Nephron progenitor cell (in vitro differentiated cells): ENCODE results near the gene ZMYND12.
"Not testable (repeated sequence)": the region's sequence is repeated elsewhere in the genome, so short reads cannot be mapped to it uniquely, and the experiment has no call there.

Experiments
- DNase-seq: peaks from one replicate; pipeline ENCODE4 v3.0.0; 2021
- H3K27ac Mint-ChIP-seq: 2 replicates; pipeline ENCODE4 v1.8.0; 2021; ENCODE audit warnings: mild to moderate bottlenecking, moderate library complexity, mixed read lengths
- H3K27me3 Mint-ChIP-seq: 2 replicates; pipeline ENCODE4 v1.8.0; 2021; ENCODE audit warnings: mild to moderate bottlenecking, low read depth, mixed read lengths; ENCODE audit not compliant: poor library complexity
- H3K36me3 Mint-ChIP-seq: 2 replicates; pipeline ENCODE4 v1.8.0; 2021; ENCODE audit warnings: low read depth, mixed read lengths
- H3K4me1 Mint-ChIP-seq: 2 replicates; pipeline ENCODE4 v1.8.0; 2021; ENCODE audit warnings: mixed read lengths
- H3K4me3 Mint-ChIP-seq: 2 replicates; pipeline ENCODE4 v1.8.0; 2021; ENCODE audit warnings: mild to moderate bottlenecking, moderate library complexity, mixed read lengths
- H3K9me3 Mint-ChIP-seq: 2 replicates; pipeline ENCODE4 v1.8.0; 2021; ENCODE audit warnings: mild to moderate bottlenecking, moderate library complexity, mixed read lengths
- TF ChIP-seq, protein P1 (sequence below): fragments of 200-600 bp; sonication (generic); IDR thresholded peaks from 2 replicates; pipeline ENCODE4 v1.5.0; 2021; ENCODE audit warnings: antibody characterized with exemption

The ZMYND12 gene, protein sequence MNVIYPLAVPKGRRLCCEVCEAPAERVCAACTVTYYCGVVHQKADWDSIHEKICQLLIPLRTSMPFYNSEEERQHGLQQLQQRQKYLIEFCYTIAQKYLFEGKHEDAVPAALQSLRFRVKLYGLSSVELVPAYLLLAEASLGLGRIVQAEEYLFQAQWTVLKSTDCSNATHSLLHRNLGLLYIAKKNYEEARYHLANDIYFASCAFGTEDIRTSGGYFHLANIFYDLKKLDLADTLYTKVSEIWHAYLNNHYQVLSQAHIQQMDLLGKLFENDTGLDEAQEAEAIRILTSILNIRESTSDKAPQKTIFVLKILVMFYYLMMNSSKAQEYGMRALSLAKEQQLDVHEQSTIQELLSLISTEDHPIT

DNA sequence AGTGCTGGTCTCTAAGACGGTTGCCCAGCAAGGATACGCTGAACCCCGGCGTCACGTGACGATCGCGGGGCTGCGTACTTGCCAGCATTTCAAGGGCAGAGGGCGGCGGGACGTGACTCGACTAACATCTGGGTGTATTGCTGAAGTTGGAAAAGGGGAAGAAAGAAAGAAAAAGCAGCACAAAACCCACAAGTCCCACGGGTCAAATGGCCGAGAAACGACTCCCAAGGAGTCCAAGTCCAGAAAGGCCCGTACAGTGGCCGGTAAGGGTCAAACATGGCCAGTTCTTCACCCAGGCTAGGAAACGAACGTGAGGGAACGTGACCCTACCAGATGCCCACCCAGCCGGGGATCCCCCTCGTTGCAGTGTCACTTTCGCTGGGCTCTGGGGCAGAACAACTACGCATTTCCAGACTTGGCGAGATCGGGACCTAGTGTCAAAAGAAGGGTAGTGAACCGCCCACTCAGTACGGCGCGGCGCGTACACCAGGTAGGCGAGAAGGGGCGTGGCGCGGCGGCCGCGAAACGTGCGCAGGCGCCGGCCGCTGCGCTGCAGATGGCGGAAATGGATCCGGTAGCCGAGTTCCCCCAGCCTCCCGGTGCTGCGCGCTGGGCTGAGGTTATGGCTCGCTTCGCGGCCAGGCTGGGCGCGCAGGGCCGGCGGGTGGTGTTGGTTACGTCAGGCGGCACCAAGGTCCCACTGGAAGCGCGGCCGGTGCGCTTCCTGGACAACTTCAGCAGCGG lies at the start of gene ZMYND12, which contains the start of gene PPCS:
Gene ZMYND12, minus strand, starts transcription at position 13 of the 744 bp plus-strand sequence. CDS start 25 bp downstream, outside the sequence.
Gene PPCS, plus strand, starts transcription at position 534 of the 744 bp plus-strand sequence. Its CDS starts 23 bp downstream, at position 557.
- Mint-ChIP-seq H3K9me3 (no peaks in the 10 kb centered on the region), H3K27ac (peak within 1 kb of the TSS; percentile 98), H3K4me3 (peak within 1 kb of the TSS; percentile 86), H3K27me3 (no peaks in the 10 kb centered on the region), H3K36me3 (peaks cover 29% of the 10 kb centered on the region), H3K4me1 (peaks cover 23% of the 10 kb centered on the region)
- TF ChIP-seq, protein P1, sequence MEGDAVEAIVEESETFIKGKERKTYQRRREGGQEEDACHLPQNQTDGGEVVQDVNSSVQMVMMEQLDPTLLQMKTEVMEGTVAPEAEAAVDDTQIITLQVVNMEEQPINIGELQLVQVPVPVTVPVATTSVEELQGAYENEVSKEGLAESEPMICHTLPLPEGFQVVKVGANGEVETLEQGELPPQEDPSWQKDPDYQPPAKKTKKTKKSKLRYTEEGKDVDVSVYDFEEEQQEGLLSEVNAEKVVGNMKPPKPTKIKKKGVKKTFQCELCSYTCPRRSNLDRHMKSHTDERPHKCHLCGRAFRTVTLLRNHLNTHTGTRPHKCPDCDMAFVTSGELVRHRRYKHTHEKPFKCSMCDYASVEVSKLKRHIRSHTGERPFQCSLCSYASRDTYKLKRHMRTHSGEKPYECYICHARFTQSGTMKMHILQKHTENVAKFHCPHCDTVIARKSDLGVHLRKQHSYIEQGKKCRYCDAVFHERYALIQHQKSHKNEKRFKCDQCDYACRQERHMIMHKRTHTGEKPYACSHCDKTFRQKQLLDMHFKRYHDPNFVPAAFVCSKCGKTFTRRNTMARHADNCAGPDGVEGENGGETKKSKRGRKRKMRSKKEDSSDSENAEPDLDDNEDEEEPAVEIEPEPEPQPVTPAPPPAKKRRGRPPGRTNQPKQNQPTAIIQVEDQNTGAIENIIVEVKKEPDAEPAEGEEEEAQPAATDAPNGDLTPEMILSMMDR = no peak
- peak; percentile 86 for DNase-seq

DNA sequence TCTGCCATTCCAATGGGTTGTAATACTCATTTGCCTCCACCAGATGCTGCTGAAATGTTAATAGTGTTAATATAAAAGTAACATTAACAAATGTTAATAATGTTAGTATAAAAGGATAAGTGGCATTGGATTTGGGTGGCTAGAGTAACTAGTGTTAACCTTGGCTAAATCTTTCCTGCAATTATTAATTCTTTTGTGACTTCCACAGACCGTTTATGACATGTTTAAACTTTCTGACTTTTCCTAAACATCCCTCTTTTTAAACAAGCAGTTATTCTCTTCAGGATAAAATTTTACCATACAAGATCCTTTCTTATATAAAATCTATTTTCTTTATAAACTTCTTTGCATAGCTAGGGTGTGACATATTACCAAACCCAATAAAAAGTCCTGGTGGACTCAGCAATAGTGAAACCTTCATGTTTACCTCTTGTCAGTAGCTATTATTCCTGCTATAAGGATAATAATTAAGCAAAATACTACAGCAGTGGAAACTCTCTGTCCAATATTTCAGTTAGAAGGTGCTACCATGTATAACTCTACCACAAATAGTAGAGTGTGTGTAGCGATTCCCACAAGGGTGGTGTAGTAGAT lies 48.8 kb upstream of the ZMYND12 start:
- TF ChIP-seq, protein P1 = no peak
- no peak overlapping the region for H3K27ac Mint-ChIP-seq
- peaks cover 73% of the 10 kb centered on the region for H3K9me3 Mint-ChIP-seq
- no peaks in the 10 kb centered on the region for H3K4me1 Mint-ChIP-seq
- H3K4me3 Mint-ChIP-seq = no peak overlapping the region
- H3K36me3 Mint-ChIP-seq = peaks cover 47% of the 10 kb centered on the region
- DNase-seq = no peak
- peaks cover 3% of the 10 kb centered on the region for H3K27me3 Mint-ChIP-seq

DNA sequence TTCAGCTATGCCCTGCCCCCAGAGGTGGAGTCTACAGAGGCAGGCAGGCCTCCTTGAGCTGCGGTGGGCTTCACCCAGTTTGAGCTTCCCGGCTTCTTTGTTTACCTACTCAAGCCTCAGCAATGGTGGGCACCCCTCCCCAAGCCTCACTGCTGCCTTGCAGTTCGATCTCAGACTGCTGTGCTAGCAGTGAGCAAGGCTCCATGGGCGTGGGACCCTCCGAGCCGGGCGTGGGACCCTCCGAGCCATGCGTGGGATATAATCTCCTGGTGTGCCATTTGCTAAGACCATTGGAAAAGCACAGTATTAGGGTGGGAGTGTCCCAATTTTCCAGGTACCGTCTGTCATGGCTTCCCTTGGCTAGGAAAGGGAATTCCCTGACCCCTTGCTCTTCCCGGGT lies 46.2 kb upstream of the ZMYND12 start:
- not testable (repeated sequence) for DNase-seq, H3K4me3 Mint-ChIP-seq, H3K4me1 Mint-ChIP-seq, H3K27me3 Mint-ChIP-seq, H3K27ac Mint-ChIP-seq
- peaks cover 40% of the 10 kb centered on the region for H3K36me3 Mint-ChIP-seq
- peaks cover 52% of the 10 kb centered on the region for H3K9me3 Mint-ChIP-seq

DNA sequence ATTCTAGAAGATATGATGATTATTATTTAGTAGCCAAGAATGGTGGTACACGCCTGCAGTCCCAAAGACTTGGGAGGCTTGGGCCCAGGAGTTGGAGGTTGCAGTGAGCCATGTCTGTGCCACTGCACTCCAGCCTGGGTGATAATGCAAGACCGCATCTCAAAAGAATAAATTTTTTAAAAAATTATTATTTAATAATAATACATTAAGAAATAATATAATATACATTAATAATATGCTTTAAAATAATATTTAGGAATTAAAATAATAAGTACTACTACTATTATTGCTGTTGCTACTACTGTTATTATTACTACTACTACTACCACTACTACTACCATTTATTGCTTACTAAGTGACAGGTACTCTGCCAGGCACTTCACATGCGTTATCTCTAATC lies 34.4 kb upstream of the ZMYND12 start:
- TF ChIP-seq, protein P1 = no peak
- H3K9me3 Mint-ChIP-seq = peaks cover 13% of the 10 kb centered on the region
- no peak for DNase-seq
- peaks cover 6% of the 10 kb centered on the region for H3K27me3 Mint-ChIP-seq
- peaks cover 5% of the 10 kb centered on the region for H3K36me3 Mint-ChIP-seq
- H3K4me3 Mint-ChIP-seq = no peak overlapping the region
- no peak overlapping the region for H3K27ac Mint-ChIP-seq
- no peaks in the 10 kb centered on the region for H3K4me1 Mint-ChIP-seq

DNA sequence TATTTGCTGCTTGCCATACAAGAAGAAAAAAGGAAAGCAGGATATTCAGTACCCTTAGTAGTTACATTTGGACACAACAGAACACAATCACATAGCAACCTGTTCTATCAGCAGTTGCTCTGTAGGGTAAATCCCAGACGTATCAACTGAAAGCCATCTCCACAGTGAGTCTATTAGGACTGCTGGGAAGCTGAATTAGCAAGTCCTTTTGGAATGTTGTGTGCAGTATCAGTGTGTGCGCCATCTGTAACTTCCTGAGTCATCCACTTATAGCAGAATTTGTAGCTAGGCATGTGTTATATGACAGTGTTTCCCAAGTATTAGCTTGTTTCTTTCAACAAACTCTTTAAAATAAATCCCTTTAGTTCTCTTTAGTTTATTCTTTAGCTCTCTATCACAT lies 28.6 kb upstream of the ZMYND12 start:
- no peak for DNase-seq
- H3K27ac Mint-ChIP-seq = no peak overlapping the region
- TF ChIP-seq, protein P1 = no peak

DNA sequence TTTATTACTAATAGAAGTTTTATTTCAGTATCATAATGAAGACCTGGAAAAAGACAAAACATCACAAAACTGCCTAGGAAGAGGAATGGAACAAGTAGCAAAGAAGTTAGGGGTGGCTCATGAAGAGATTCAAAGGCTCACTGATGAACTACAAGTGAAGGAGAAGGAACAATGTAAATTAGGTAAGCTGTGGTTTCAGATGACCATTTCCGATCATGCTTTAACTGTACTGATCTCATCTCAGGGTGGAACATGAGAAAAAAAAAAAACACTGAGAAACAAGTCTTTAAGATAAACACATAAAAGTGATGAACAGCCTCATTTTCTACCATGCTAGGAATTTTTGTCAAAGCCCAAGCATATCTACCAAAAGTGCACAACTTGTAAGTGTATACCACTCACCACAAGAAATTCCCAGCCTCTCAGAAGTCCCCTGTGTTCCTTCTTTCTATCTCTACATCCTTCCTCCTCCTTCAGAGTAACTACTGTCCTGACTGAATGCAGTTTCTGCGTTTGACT lies 26.9 kb upstream of the ZMYND12 start:
- DNase-seq = no peak
- TF ChIP-seq, protein P1 = no peak
- peaks cover 10% of the 10 kb centered on the region for H3K27me3 Mint-ChIP-seq
- H3K36me3 Mint-ChIP-seq = no peaks in the 10 kb centered on the region
- H3K4me1 Mint-ChIP-seq = no peaks in the 10 kb centered on the region
- no peaks in the 10 kb centered on the region for H3K9me3 Mint-ChIP-seq
- no peak overlapping the region for H3K4me3 Mint-ChIP-seq
- no peak overlapping the region for H3K27ac Mint-ChIP-seq

More for the DNA sequence above, 28.6 kb upstream of the ZMYND12 start:
- no peaks in the 10 kb centered on the region for H3K4me1 Mint-ChIP-seq
- H3K36me3 Mint-ChIP-seq = no peaks in the 10 kb centered on the region
- H3K9me3 Mint-ChIP-seq = no peaks in the 10 kb centered on the region
- H3K27me3 Mint-ChIP-seq = peaks cover 9% of the 10 kb centered on the region
- no peak overlapping the region for H3K4me3 Mint-ChIP-seq
